ENCODE results near the gene RHOA. TPM values are rescaled to one million over a fixed set of nuclear protein-coding genes. Genes with fewer than 3 reads are reported as not detected.
A peak's percentile ranks its signal among the peaks of the same experiment; 100 is the strongest.

RHOA gene
- total and polyA plus RNA-seq, 2 of the 13 experiments (the other 11 are each of a cell fraction or from before 2014, with no cell fraction given), result 131 to 177 TPM

DNA sequence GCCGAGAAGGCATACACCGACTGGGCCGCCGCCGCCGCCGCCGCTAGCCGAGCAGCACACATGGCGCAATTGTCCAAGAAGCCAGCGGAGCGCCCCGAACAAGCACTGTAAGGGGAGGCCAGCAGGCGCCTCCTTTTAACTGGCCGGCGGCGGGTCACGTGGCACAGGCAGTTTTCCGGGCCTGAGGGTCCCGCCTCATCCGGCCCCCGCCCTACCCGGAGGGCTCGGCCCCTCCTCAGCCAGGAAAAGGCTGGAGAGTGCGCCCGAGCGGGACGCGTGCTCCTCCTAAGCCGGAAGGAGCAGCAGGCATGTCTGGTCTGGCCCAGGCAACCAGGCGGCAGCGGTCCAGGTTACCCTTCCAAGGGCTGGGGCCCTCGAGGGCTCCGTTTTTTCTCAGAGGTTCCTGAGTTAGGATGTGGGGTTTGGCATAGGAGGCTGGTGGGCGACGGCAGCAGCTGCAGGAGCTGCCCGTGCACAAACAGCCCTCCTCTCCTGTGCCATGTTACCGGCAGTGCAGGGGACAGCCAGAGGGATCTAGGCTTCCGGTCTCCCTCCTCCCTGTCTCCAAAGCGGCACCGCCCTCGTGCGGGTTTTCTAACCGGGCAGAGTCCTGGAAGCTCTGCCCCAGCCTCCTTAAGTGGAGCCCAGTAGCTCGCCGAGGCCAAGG, 53.4 kb downstream of the RHOA start, which contains the start of gene GPX1 (continued):
- TF ChIP-seq, protein P1, sequence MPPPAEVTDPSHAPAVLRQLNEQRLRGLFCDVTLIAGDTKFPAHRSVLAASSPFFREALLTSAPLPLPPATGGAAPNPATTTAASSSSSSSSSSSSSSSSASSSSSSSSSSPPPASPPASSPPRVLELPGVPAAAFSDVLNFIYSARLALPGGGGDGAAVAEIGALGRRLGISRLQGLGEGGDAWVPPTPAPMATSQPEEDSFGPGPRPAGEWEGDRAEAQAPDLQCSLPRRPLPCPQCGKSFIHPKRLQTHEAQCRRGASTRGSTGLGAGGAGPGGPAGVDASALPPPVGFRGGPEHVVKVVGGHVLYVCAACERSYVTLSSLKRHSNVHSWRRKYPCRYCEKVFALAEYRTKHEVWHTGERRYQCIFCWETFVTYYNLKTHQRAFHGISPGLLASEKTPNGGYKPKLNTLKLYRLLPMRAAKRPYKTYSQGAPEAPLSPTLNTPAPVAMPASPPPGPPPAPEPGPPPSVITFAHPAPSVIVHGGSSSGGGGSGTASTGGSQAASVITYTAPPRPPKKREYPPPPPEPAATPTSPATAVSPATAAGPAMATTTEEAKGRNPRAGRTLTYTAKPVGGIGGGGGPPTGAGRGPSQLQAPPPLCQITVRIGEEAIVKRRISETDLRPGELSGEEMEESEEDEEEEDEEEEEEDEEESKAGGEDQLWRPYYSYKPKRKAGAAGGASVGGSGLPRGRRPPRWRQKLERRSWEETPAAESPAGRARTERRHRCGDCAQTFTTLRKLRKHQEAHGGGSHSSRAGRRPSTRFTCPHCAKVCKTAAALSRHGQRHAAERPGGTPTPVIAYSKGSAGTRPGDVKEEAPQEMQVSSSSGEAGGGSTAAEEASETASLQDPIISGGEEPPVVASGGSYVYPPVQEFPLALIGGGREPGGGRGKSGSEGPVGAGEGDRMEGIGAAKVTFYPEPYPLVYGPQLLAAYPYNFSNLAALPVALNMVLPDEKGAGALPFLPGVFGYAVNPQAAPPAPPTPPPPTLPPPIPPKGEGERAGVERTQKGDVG (CRISPR knock-in tag; IDR thresholded peaks at IDR 0.05; ENCODE audit: borderline replicate concordance), result no peak
- TF ChIP-seq POLR2AphosphoS2 (IDR thresholded peaks at IDR 0.05; ENCODE audit: low read depth, low read length), result no peak
- TF ChIP-seq RELA (CRISPR knock-in tag; IDR thresholded peaks at IDR 0.05), result no peak
- TF ChIP-seq HNF4A (CRISPR knock-in tag; IDR thresholded peaks at IDR 0.05), result peak; percentile 18
- 0 out of 2 replicates have a peak, but pooled peaks have one; percentile 24 for TF ChIP-seq ZNF30 (CRISPR knock-in tag; IDR thresholded peaks at IDR 0.05)
- TF ChIP-seq, protein P2, sequence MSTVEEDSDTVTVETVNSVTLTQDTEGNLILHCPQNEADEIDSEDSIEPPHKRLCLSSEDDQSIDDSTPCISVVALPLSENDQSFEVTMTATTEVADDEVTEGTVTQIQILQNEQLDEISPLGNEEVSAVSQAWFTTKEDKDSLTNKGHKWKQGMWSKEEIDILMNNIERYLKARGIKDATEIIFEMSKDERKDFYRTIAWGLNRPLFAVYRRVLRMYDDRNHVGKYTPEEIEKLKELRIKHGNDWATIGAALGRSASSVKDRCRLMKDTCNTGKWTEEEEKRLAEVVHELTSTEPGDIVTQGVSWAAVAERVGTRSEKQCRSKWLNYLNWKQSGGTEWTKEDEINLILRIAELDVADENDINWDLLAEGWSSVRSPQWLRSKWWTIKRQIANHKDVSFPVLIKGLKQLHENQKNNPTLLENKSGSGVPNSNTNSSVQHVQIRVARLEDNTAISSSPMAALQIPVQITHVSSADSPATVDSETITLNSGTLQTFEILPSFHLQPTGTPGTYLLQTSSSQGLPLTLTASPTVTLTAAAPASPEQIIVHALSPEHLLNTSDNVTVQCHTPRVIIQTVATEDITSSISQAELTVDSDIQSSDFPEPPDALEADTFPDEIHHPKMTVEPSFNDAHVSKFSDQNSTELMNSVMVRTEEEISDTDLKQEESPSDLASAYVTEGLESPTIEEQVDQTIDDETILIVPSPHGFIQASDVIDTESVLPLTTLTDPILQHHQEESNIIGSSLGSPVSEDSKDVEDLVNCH (CRISPR knock-in tag; IDR thresholded peaks at IDR 0.05), result no peak
- TF ChIP-seq ZNF431 (CRISPR knock-in tag; IDR thresholded peaks at IDR 0.05; ENCODE audit: borderline replicate concordance, low read depth), result peak; percentile 71; the same call in 1 of the 2 replicates
- peak; percentile 91 for TF ChIP-seq PHF21A (CRISPR knock-in tag; IDR thresholded peaks at IDR 0.05)
- no peak for TF ChIP-seq TBX3 (IDR thresholded peaks at IDR 0.05; ENCODE audit: borderline replicate concordance)
- no peak for TF ChIP-seq JUNB (CRISPR knock-in tag; IDR thresholded peaks at IDR 0.05; ENCODE audit: borderline replicate concordance)
- TF ChIP-seq, protein P3, sequence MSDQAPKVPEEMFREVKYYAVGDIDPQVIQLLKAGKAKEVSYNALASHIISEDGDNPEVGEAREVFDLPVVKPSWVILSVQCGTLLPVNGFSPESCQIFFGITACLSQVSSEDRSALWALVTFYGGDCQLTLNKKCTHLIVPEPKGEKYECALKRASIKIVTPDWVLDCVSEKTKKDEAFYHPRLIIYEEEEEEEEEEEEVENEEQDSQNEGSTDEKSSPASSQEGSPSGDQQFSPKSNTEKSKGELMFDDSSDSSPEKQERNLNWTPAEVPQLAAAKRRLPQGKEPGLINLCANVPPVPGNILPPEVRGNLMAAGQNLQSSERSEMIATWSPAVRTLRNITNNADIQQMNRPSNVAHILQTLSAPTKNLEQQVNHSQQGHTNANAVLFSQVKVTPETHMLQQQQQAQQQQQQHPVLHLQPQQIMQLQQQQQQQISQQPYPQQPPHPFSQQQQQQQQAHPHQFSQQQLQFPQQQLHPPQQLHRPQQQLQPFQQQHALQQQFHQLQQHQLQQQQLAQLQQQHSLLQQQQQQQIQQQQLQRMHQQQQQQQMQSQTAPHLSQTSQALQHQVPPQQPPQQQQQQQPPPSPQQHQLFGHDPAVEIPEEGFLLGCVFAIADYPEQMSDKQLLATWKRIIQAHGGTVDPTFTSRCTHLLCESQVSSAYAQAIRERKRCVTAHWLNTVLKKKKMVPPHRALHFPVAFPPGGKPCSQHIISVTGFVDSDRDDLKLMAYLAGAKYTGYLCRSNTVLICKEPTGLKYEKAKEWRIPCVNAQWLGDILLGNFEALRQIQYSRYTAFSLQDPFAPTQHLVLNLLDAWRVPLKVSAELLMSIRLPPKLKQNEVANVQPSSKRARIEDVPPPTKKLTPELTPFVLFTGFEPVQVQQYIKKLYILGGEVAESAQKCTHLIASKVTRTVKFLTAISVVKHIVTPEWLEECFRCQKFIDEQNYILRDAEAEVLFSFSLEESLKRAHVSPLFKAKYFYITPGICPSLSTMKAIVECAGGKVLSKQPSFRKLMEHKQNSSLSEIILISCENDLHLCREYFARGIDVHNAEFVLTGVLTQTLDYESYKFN (CRISPR knock-in tag; conservative IDR thresholded peaks at IDR 0.05), result peak; percentile 38; the same call in 1 of the 2 replicates
- peak; percentile 72 for TF ChIP-seq TEAD3 (CRISPR knock-in tag; optimal IDR thresholded peaks at IDR 0.05; ENCODE audit: borderline replicate concordance)
- TF ChIP-seq CREB1 (IDR thresholded peaks at IDR 0.05), result no peak
- peak; percentile 51; the same call in 1 of the 2 replicates for TF ChIP-seq CREB1 (CRISPR knock-in tag; IDR thresholded peaks at IDR 0.05)
